Peyer's patch (tissue), 4 donors: Measurements from ENCODE around the gene MERTK.

Source experiments
- POLR2A ChIP-seq, 2 donors: fragments of 450-650 bp; IDR thresholded peaks; one replicate each; pipeline ENCODE4 v1.5.1; 2017; ENCODE audit warnings: antibody characterized with exemption in 2 of 2, mild to moderate bottlenecking in 2 of 2, moderate library complexity in 2 of 2
- TF ChIP-seq, protein P1 (sequence below), 6 experiments: fragments of 450-650 bp in 4 of 6; fragments of 200-600 bp in 2 of 6; sonication (generic) in 1 of 6; IDR thresholded peaks; one replicate each; pipeline ENCODE4 v1.5.1; 2017 to 2019; ENCODE audit warnings: antibody characterized with exemption in 6 of 6, mild to moderate bottlenecking in 3 of 6, moderate library complexity in 1 of 6

- TF ChIP-seq, protein P1, sequence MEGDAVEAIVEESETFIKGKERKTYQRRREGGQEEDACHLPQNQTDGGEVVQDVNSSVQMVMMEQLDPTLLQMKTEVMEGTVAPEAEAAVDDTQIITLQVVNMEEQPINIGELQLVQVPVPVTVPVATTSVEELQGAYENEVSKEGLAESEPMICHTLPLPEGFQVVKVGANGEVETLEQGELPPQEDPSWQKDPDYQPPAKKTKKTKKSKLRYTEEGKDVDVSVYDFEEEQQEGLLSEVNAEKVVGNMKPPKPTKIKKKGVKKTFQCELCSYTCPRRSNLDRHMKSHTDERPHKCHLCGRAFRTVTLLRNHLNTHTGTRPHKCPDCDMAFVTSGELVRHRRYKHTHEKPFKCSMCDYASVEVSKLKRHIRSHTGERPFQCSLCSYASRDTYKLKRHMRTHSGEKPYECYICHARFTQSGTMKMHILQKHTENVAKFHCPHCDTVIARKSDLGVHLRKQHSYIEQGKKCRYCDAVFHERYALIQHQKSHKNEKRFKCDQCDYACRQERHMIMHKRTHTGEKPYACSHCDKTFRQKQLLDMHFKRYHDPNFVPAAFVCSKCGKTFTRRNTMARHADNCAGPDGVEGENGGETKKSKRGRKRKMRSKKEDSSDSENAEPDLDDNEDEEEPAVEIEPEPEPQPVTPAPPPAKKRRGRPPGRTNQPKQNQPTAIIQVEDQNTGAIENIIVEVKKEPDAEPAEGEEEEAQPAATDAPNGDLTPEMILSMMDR (IDR thresholded peaks at IDR 0.05): no peak
- no peak for TF ChIP-seq POLR2A (IDR thresholded peaks at IDR 0.05)
Measured at GRCh38 chr2:111975819-111976218, 77.4 kb downstream of the MERTK start.
